RWPE2 (cell line): ENCODE results near the gene PLCL1.

Experiments
- ATAC-seq: fragments of 200-7000 bp; cut with Tn5 transposase; 3 replicates; pipeline ENCODE4 v1.9.1; 2021; ENCODE audit warnings: low read depth
- DNase-seq: peaks from one replicate; pipeline ENCODE4 v3.0.0-alpha.2; 2020; ENCODE audit warnings: low spot score
- H3K27ac ChIP-seq: fragments of 450-650 bp; 2 replicates; pipeline ENCODE4 v1.5.1; 2017; ENCODE audit warnings: mild to moderate bottlenecking; ENCODE audit not compliant: poor library complexity, severe bottlenecking
- H3K27me3 ChIP-seq: fragments of 250-450 bp; sonication (Bioruptor Pico); 2 replicates; pipeline ENCODE4 v1.5.1; 2021; ENCODE audit warnings: mild to moderate bottlenecking, moderate library complexity; ENCODE audit not compliant: insufficient read depth, poor library complexity, severe bottlenecking
- H3K36me3 ChIP-seq: fragments of 250-450 bp; sonication (Bioruptor Pico); 2 replicates; pipeline ENCODE4 v1.5.1; 2020; ENCODE audit warnings: low read depth, mild to moderate bottlenecking, moderate library complexity
- H3K4me1 ChIP-seq: fragments of 250-450 bp; sonication (Bioruptor Pico); 2 replicates; pipeline ENCODE4 v1.5.1; 2021; ENCODE audit warnings: mild to moderate bottlenecking, moderate library complexity; ENCODE audit not compliant: insufficient read depth, poor library complexity, severe bottlenecking
- H3K4me3 ChIP-seq: fragments of 250-450 bp; sonication (Bioruptor Pico); 2 replicates; pipeline ENCODE4 v1.5.1; 2021; ENCODE audit warnings: mild to moderate bottlenecking, moderate library complexity; ENCODE audit not compliant: severe bottlenecking
- H3K9me3 ChIP-seq: fragments of 250-450 bp; sonication (Bioruptor Pico); 2 replicates; pipeline ENCODE4 v1.5.1; 2021; ENCODE audit warnings: mild to moderate bottlenecking, moderate library complexity; ENCODE audit not compliant: severe bottlenecking
- CTCF ChIP-seq: fragments of 450-650 bp; IDR thresholded peaks from one replicate; pipeline ENCODE4 v1.5.1; 2017; ENCODE audit warnings: mild to moderate bottlenecking, moderate library complexity; ENCODE audit not compliant: poor library complexity, severe bottlenecking

The PLCL1 gene

GRCh38 chr2:198161151-198161550 lies 356.8 kb downstream of the PLCL1 start:
- no peak for DNase-seq
- Histone ChIP-seq H3K27ac (no peak overlapping the region), H3K27me3 (no peaks in the 10 kb centered on the region), H3K4me3 (no peak overlapping the region), H3K36me3 (no peaks in the 10 kb centered on the region), H3K4me1 (no peaks in the 10 kb centered on the region), H3K9me3 (no peaks in the 10 kb centered on the region)
- no peak for TF ChIP-seq CTCF
- ATAC-seq, result no peak

GRCh38 chr2:198162276-198162675 lies 357.9 kb downstream of the PLCL1 start:
- Histone ChIP-seq H3K27me3 (no peaks in the 10 kb centered on the region), H3K9me3 (no peaks in the 10 kb centered on the region), H3K4me3 (no peak overlapping the region), H3K27ac (no peak overlapping the region), H3K4me1 (no peaks in the 10 kb centered on the region), H3K36me3 (no peaks in the 10 kb centered on the region)
- ATAC-seq (no peak), DNase-seq (no peak)
- TF ChIP-seq CTCF, result no peak

- Histone ChIP-seq H3K27ac (no peak overlapping the region), H3K4me1 (no peaks in the 10 kb centered on the region), H3K4me3 (no peak overlapping the region), H3K27me3 (no peaks in the 10 kb centered on the region), H3K36me3 (no peaks in the 10 kb centered on the region), H3K9me3 (no peaks in the 10 kb centered on the region)
- no peak for TF ChIP-seq CTCF
- no peak for ATAC-seq
- DNase-seq, result no peak
Observed at GRCh38 chr2:198164843-198165242, 360.4 kb downstream of the PLCL1 start.

- Histone ChIP-seq H3K4me3 (no peak overlapping the region), H3K36me3 (no peaks in the 10 kb centered on the region), H3K27me3 (no peaks in the 10 kb centered on the region), H3K4me1 (no peaks in the 10 kb centered on the region), H3K27ac (no peak overlapping the region), H3K9me3 (no peaks in the 10 kb centered on the region)
- no peak for TF ChIP-seq CTCF
- DNase-seq, result no peak
- ATAC-seq, result no peak
Observed at GRCh38 chr2:198165289-198165688, 360.9 kb downstream of the PLCL1 start.

GRCh38 chr2:198167346-198167745 lies 363.0 kb downstream of the PLCL1 start:
- H3K36me3 ChIP-seq, result no peaks in the 10 kb centered on the region
- H3K4me3 ChIP-seq, result no peak overlapping the region
- no peak for DNase-seq
- ATAC-seq, result no peak
- no peaks in the 10 kb centered on the region for H3K9me3 ChIP-seq
- no peaks in the 10 kb centered on the region for H3K27me3 ChIP-seq
- no peaks in the 10 kb centered on the region for H3K4me1 ChIP-seq
- H3K27ac ChIP-seq, result no peak overlapping the region
- no peak for TF ChIP-seq CTCF
